Vagina (tissue), 2 donors: ENCODE data around the gene NSG1. TPM values are rescaled to one million over a fixed set of nuclear protein-coding genes. Genes with fewer than 3 reads are reported as not detected.

Experiments
- DNase-seq, 2 donors: peaks; one replicate each; pipeline ENCODE4 v3.0.0-alpha.2; 2017; ENCODE audit errors: extremely low spot score in 2 of 2
- H3K27ac ChIP-seq: fragments of 200-600 bp; sonication (generic); one replicate; pipeline ENCODE4 v1.5.1; 2019
- H3K27me3 ChIP-seq: fragments of 200-600 bp; sonication (generic); one replicate; pipeline ENCODE4 v1.5.1; 2019
- H3K36me3 ChIP-seq, 2 donors: fragments of 200-600 bp; sonication (generic); one replicate each; pipeline ENCODE4 v1.5.1; 2017 to 2019
- H3K4me1 ChIP-seq: fragments of 200-600 bp; sonication (generic); one replicate; pipeline ENCODE4 v1.5.1; 2019
- H3K4me3 ChIP-seq, 2 donors: fragments of 200-600 bp; sonication (generic); 1 replicate in 1 of 2; 2 replicates in 1 of 2; pipeline ENCODE4 v1.5.1; 2016 to 2019
- H3K9me3 ChIP-seq: fragments of 200-600 bp; sonication (generic); one replicate; pipeline ENCODE4 v1.5.1; 2019
- CTCF ChIP-seq, 3 experiments: fragments of 450-650 bp in 2 of 3; fragments of 200-600 bp in 1 of 3; sonication (generic) in 1 of 3; IDR thresholded peaks; one replicate each; pipeline ENCODE4 v1.5.1; 2017 to 2019; ENCODE audit warnings: antibody characterized with exemption in 3 of 3, mild to moderate bottlenecking in 2 of 3, moderate library complexity in 2 of 3
- POLR2A ChIP-seq, 2 donors: fragments of 450-650 bp; IDR thresholded peaks; one replicate each; pipeline ENCODE4 v1.6.1; 2017; ENCODE audit warnings: antibody characterized with exemption in 2 of 2, mild to moderate bottlenecking in 2 of 2, moderate library complexity in 2 of 2
- POLR2AphosphoS5 ChIP-seq, 2 donors: sonication (generic); formaldehyde crosslinking; IDR thresholded peaks; one replicate each; pipeline ENCODE4 v1.9.0; 2017; ENCODE audit warnings: antibody characterized with exemption in 2 of 2, mild to moderate bottlenecking in 2 of 2, low read depth in 1 of 2; ENCODE audit not compliant: insufficient read depth in 1 of 2
- intact Hi-C: fragments of 100-400 bp; cut with DNase I; formaldehyde crosslinking; loops from one replicate; pipeline ENCODE4 v1.15.1; 2023
- total RNA-seq: library from RNA; depleted of rRNA; stranded (reverse); fragments of >200 nt; gene quantifications from one replicate; pipeline ENCODE4 v1.2.3, GENCODE V29; 2016

NSG1 gene
- total RNA-seq, 1 donor from 2014 or later: 32.9 TPM

GRCh38 chr4:4350909-4351308, 36.0 kb upstream of the NSG1 start:
- Histone ChIP-seq H3K4me3 (no peak overlapping the region), H3K9me3 (no peaks in the 10 kb centered on the region), H3K36me3 (no peaks in the 10 kb centered on the region), H3K27ac (no peak overlapping the region), H3K27me3 (no peaks in the 10 kb centered on the region), H3K4me1 (no peaks in the 10 kb centered on the region)
- no peak for DNase-seq
- no peak for TF ChIP-seq POLR2AphosphoS5 (IDR thresholded peaks at IDR 0.05; ENCODE audit: insufficient read depth in 1 of 2, low read depth in 1 of 2)
- TF ChIP-seq CTCF (IDR thresholded peaks at IDR 0.05): no peak
- TF ChIP-seq POLR2A (IDR thresholded peaks at IDR 0.05): no peak
- intact Hi-C loops: no loop called here

- no peaks in the 10 kb centered on the region for H3K9me3 ChIP-seq
- intact Hi-C loops: no loop called here
- H3K36me3 ChIP-seq: no peaks in the 10 kb centered on the region
- no peak for DNase-seq
- no peaks in the 10 kb centered on the region for H3K4me1 ChIP-seq
- no peak overlapping the region for H3K27ac ChIP-seq
- TF ChIP-seq POLR2AphosphoS5 (IDR thresholded peaks at IDR 0.05; ENCODE audit: insufficient read depth in 1 of 2, low read depth in 1 of 2): no peak
- no peak for TF ChIP-seq CTCF (IDR thresholded peaks at IDR 0.05)
- TF ChIP-seq POLR2A (IDR thresholded peaks at IDR 0.05): no peak
- H3K27me3 ChIP-seq: no peaks in the 10 kb centered on the region
- no peak overlapping the region for H3K4me3 ChIP-seq
These were observed 31.6 kb upstream of the NSG1 start for GRCh38 chr4:4355302-4355701.

- intact Hi-C loops: no loop called here
- no peaks in the 10 kb centered on the region for H3K4me1 ChIP-seq
- H3K4me3 ChIP-seq: no peak overlapping the region
- no peak overlapping the region for H3K27ac ChIP-seq
- H3K27me3 ChIP-seq: no peaks in the 10 kb centered on the region
- TF ChIP-seq CTCF (IDR thresholded peaks at IDR 0.05) (no peak), POLR2AphosphoS5 (IDR thresholded peaks at IDR 0.05; ENCODE audit: insufficient read depth in 1 of 2, low read depth in 1 of 2) (no peak), POLR2A (IDR thresholded peaks at IDR 0.05) (no peak)
- DNase-seq: no peak
- H3K9me3 ChIP-seq: no peaks in the 10 kb centered on the region
- no peaks in the 10 kb centered on the region for H3K36me3 ChIP-seq
These were observed 30.5 kb upstream of the NSG1 start for GRCh38 chr4:4356106-4357041.

- no peak overlapping the region for H3K27ac ChIP-seq
- intact Hi-C loops: no loop called here
These were observed 28.6 kb upstream of the NSG1 start for GRCh38 chr4:4358093-4358854.

More at GRCh38 chr4:4358093-4358854, 28.6 kb upstream of the NSG1 start:
- no peaks in the 10 kb centered on the region for H3K36me3 ChIP-seq
- TF ChIP-seq CTCF (IDR thresholded peaks at IDR 0.05): no peak
- no peak for TF ChIP-seq POLR2A (IDR thresholded peaks at IDR 0.05)
- no peak for TF ChIP-seq POLR2AphosphoS5 (IDR thresholded peaks at IDR 0.05; ENCODE audit: insufficient read depth in 1 of 2, low read depth in 1 of 2)
- H3K9me3 ChIP-seq: no peaks in the 10 kb centered on the region
- H3K4me1 ChIP-seq: no peaks in the 10 kb centered on the region
- DNase-seq: no peak
- no peak overlapping the region for H3K4me3 ChIP-seq
- H3K27me3 ChIP-seq: no peaks in the 10 kb centered on the region
